Measurements from ENCODE around the gene ADARB1.

The ADARB1 gene

GRCh38 chr21:45052960-45053359, 21.4 kb upstream of the ADARB1 start:
- no peak for FAIRE-seq
- DNase-seq (ENCODE audit: insufficient read length, low spot score) = no peak
- no peak for TF ChIP-seq CTCF (IDR thresholded peaks at IDR 0.05; ENCODE audit: insufficient read depth, missing control alignments)

- TF ChIP-seq CTCF (IDR thresholded peaks at IDR 0.05; ENCODE audit: insufficient read depth, missing control alignments) = no peak
- DNase-seq (ENCODE audit: insufficient read length, low spot score) (no peak), FAIRE-seq (no peak)
Observed at GRCh38 chr21:45053561-45054226, 20.7 kb upstream of the ADARB1 start.

- DNase-seq (ENCODE audit: insufficient read length, low spot score) (no peak), FAIRE-seq (no peak)
- TF ChIP-seq CTCF (IDR thresholded peaks at IDR 0.05; ENCODE audit: insufficient read depth, missing control alignments) = no peak
Observed at GRCh38 chr21:45054227-45054926, 20.0 kb upstream of the ADARB1 start.

- FAIRE-seq (no peak), DNase-seq (ENCODE audit: insufficient read length, low spot score) (no peak)
- TF ChIP-seq CTCF (IDR thresholded peaks at IDR 0.05; ENCODE audit: insufficient read depth, missing control alignments) = no peak
Observed at GRCh38 chr21:45054927-45055612, 19.3 kb upstream of the ADARB1 start.

GRCh38 chr21:45055861-45056260, 18.5 kb upstream of the ADARB1 start:
- DNase-seq (ENCODE audit: insufficient read length, low spot score) (no peak), FAIRE-seq (no peak)
- TF ChIP-seq CTCF (IDR thresholded peaks at IDR 0.05; ENCODE audit: insufficient read depth, missing control alignments) = no peak

- DNase-seq (ENCODE audit: insufficient read length, low spot score) = no peak
- FAIRE-seq = no peak
- no peak for TF ChIP-seq CTCF (IDR thresholded peaks at IDR 0.05; ENCODE audit: insufficient read depth, missing control alignments)
Observed at GRCh38 chr21:45056296-45056904, 18.0 kb upstream of the ADARB1 start.
